Endothelial cell (in vitro differentiated cells): ENCODE measurements around the gene DUSP19. TPM values are rescaled to one million over a fixed set of nuclear protein-coding genes. Genes with fewer than 3 reads are reported as not detected.

ENCODE experiments used
- DNase-seq: peaks from one replicate; pipeline ENCODE4 v3.0.0; 2021; ENCODE audit warnings: low spot score
- H3K27ac Mint-ChIP-seq: one replicate; pipeline ENCODE4 v1.8.0; 2021; ENCODE audit warnings: mixed read lengths, inconsistent platforms; ENCODE audit not compliant: unreplicated experiment
- H3K27me3 Mint-ChIP-seq: one replicate; pipeline ENCODE4 v1.8.0; 2021; ENCODE audit warnings: mild to moderate bottlenecking, moderate library complexity, mixed read lengths, inconsistent platforms; ENCODE audit not compliant: unreplicated experiment
- H3K36me3 Mint-ChIP-seq: one replicate; pipeline ENCODE4 v1.8.0; 2021; ENCODE audit warnings: mild to moderate bottlenecking, low read depth, mixed read lengths, inconsistent platforms; ENCODE audit not compliant: unreplicated experiment
- H3K4me1 Mint-ChIP-seq: one replicate; pipeline ENCODE4 v1.8.0; 2021; ENCODE audit warnings: mild to moderate bottlenecking, mixed read lengths, inconsistent platforms; ENCODE audit not compliant: unreplicated experiment
- H3K4me3 Mint-ChIP-seq: one replicate; pipeline ENCODE4 v1.8.0; 2021; ENCODE audit warnings: mild to moderate bottlenecking, mixed read lengths, inconsistent platforms; ENCODE audit not compliant: unreplicated experiment
- H3K9me3 Mint-ChIP-seq: one replicate; pipeline ENCODE4 v1.8.0; 2021; ENCODE audit warnings: mixed read lengths, inconsistent platforms; ENCODE audit not compliant: unreplicated experiment
- total RNA-seq: library from RNA; stranded (reverse); fragmentation: NEBNext Ultra II Directional; extraction: Animal tissue kit (Norgen Biotek cat#: 25700); gene quantifications from one replicate; pipeline ENCODE4 v1.2.1, GENCODE V29; 2021; ENCODE audit not compliant: unreplicated experiment
- TF ChIP-seq, protein P1 (sequence below): fragments of 200-600 bp; sonication (generic); IDR thresholded peaks from one replicate; pipeline ENCODE4 v1.5.0; 2021; ENCODE audit warnings: antibody characterized with exemption; ENCODE audit not compliant: unreplicated experiment

The DUSP19 gene
- total RNA-seq, 1 donor from 2014 or later = 2.4 TPM

DNA sequence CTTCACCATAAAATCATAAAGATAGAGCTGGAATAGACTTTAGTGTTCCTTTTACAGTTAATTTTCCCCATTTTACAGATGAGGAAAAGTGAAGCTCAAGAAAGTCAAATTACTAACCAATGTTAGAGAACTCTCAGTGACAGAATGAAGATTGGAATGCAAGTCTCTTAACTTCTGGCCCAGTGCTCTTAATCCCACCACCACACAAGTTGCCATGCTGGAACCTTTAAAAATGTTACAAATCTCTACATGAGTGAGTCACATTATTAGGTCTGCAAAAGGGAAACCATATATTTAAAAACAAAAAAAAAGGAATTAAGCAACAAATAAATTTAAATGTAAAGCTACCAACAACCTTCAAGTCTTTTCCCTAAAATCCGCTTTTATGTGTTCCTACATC, 43.7 kb upstream of the DUSP19 start:
- Mint-ChIP-seq H3K4me3 (peak overlapping the region; percentile 60), H3K27me3 (peaks cover 18% of the 10 kb centered on the region), H3K36me3 (peaks cover 12% of the 10 kb centered on the region), H3K27ac (no peak overlapping the region), H3K4me1 (peaks cover 44% of the 10 kb centered on the region), H3K9me3 (no peaks in the 10 kb centered on the region)
- no peak for DNase-seq
- TF ChIP-seq, protein P1, sequence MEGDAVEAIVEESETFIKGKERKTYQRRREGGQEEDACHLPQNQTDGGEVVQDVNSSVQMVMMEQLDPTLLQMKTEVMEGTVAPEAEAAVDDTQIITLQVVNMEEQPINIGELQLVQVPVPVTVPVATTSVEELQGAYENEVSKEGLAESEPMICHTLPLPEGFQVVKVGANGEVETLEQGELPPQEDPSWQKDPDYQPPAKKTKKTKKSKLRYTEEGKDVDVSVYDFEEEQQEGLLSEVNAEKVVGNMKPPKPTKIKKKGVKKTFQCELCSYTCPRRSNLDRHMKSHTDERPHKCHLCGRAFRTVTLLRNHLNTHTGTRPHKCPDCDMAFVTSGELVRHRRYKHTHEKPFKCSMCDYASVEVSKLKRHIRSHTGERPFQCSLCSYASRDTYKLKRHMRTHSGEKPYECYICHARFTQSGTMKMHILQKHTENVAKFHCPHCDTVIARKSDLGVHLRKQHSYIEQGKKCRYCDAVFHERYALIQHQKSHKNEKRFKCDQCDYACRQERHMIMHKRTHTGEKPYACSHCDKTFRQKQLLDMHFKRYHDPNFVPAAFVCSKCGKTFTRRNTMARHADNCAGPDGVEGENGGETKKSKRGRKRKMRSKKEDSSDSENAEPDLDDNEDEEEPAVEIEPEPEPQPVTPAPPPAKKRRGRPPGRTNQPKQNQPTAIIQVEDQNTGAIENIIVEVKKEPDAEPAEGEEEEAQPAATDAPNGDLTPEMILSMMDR = no peak

DNA sequence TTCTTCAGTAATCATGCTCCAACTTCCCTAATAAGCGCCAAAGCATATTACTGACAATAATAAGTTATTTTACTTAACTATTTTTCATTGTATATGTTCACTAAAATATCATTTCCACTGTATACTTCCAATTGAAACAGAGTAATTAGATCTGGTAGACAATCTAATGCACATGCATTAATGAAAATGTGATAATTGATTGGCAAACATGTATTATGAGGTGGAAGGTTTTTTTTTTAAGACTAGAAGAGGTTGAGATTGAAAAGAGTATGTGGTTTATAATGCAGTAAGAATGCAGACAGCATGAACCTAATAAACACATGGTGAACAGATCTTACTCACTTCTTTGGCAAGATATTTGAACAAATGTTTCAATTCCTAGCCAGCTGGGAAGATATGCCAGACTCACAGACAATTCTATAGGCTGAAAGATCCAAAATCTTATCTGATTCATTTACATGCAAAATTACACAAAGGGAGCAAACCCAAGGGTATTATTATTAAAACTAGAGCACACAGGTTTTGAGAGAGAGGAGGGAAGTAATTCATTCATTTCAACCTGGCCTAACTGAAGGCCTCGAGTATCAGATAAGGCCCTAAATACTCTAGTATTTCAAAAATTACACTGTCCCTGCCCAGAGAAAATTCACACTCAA, 43.1 kb upstream of the DUSP19 start:
- H3K27ac Mint-ChIP-seq = peak overlapping the region; percentile 93

DNA sequence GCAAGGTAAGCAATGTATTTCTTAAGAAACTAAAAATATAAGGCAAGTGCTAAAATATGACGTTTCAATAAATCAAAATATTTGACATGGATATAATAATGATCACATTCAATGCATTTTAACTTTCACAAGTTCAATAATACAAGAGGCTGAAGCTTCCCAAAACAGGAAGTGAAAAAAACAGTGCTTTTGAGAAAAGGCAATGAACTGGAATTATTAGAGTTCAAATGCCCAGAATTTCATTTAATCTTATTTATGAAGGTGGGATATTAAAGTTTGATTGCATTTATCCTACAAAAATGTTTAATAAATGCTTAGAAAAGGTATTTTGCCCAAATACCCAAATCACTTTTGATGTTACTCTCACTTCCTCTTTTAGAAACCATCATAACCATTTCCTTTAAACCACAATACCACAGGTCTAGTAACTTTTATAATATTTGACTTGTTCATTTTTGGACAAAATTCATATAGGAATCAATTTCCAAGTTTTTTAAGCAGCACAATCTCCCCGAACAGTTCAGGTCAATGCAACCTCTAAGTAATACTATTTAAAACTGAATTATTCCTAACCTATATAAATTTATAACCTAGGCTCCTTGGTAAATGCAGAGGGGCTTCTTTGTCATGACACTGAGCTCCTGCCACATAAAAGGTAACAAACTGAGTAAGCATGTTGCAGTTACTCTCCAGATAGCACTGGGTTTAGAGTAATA, 42.4 kb upstream of the DUSP19 start:
- H3K9me3 Mint-ChIP-seq = no peaks in the 10 kb centered on the region
- no peak for DNase-seq
- peaks cover 12% of the 10 kb centered on the region for H3K36me3 Mint-ChIP-seq
- TF ChIP-seq, protein P1 = no peak
- peaks cover 41% of the 10 kb centered on the region for H3K4me1 Mint-ChIP-seq
- H3K4me3 Mint-ChIP-seq = peak overlapping the region; percentile 94
- peak overlapping the region; percentile 93 for H3K27ac Mint-ChIP-seq
- H3K27me3 Mint-ChIP-seq = peaks cover 18% of the 10 kb centered on the region

More for the DNA sequence above, 43.1 kb upstream of the DUSP19 start:
- TF ChIP-seq, protein P1 = no peak
- Mint-ChIP-seq H3K4me1 (peaks cover 41% of the 10 kb centered on the region), H3K27me3 (peaks cover 18% of the 10 kb centered on the region), H3K4me3 (peak overlapping the region; percentile 94), H3K36me3 (peaks cover 12% of the 10 kb centered on the region), H3K9me3 (no peaks in the 10 kb centered on the region)
- DNase-seq = no peak

DNA sequence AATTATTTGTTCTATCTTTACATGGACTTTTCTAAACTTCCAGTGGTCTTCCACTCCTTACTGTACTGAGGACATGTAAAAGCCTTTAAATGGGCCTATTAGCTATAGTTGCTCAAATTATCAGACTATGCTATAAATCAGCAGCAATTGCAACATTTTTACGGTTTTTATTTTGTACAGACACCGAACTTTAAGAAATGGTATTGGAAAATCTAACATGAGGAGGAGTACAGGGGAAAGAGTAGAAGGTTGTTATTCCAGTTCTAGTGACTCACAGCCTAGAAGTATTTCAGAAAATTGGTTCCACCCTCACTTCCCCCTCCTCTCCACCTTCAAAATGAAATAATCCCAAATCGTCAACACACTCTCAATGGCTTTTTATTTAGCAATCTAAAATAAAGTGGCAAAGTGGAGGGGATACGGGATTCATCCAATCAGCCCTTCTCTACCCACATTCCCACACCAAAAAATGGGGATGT, 41.4 kb upstream of the DUSP19 start:
- H3K27me3 Mint-ChIP-seq = peaks cover 18% of the 10 kb centered on the region
- TF ChIP-seq, protein P1 = no peak
- H3K4me1 Mint-ChIP-seq = peaks cover 37% of the 10 kb centered on the region
- DNase-seq = no peak
- H3K36me3 Mint-ChIP-seq = peaks cover 12% of the 10 kb centered on the region
- H3K9me3 Mint-ChIP-seq = no peaks in the 10 kb centered on the region
- H3K27ac Mint-ChIP-seq = peak overlapping the region; percentile 93
- peak overlapping the region; percentile 94 for H3K4me3 Mint-ChIP-seq
